Activated CD8-positive, alpha-beta T cell treated with anti-CD3 and anti-CD28 coated beads for 36 hours (primary cell): ENCODE measurements around the gene MAP7D1. TPM values are rescaled to one million over a fixed set of nuclear protein-coding genes. Genes with fewer than 3 reads are reported as not detected.

Source experiments
- ATAC-seq: fragments of 200-7000 bp; cut with Tn5 transposase; one replicate; pipeline ENCODE4 v1.10.0; 2021; ENCODE audit warnings: mild to moderate bottlenecking, moderate library complexity
- CTCF ChIA-PET: fragments of 350-600 bp; sonication (Branson Sonifier 250); formaldehyde crosslinking; loops from one replicate; lab custom pipeline; 2021; ENCODE audit warnings: antibody characterized with exemption; lab: Charles Lee
- POLR2A ChIA-PET: fragments of 350-600 bp; sonication (Branson Sonifier 250); formaldehyde crosslinking; loops from one replicate; lab custom pipeline; 2021; ENCODE audit warnings: antibody characterized with exemption; lab: Charles Lee
- DNase-seq: peaks from one replicate; pipeline ENCODE4 v3.0.0-alpha.2; 2020
- H3K27ac Mint-ChIP-seq: one replicate; pipeline ENCODE4 v1.8.0; 2021; ENCODE audit warnings: mild to moderate bottlenecking, mixed read lengths
- H3K27me3 Mint-ChIP-seq: one replicate; pipeline ENCODE4 v1.8.0; 2021; ENCODE audit warnings: mixed read lengths
- H3K36me3 Mint-ChIP-seq: one replicate; pipeline ENCODE4 v1.8.0; 2021; ENCODE audit warnings: low read depth, mixed read lengths
- H3K4me1 Mint-ChIP-seq: one replicate; pipeline ENCODE4 v1.8.0; 2021; ENCODE audit warnings: low read depth, mixed read lengths
- H3K4me3 Mint-ChIP-seq: one replicate; pipeline ENCODE4 v1.8.0; 2021; ENCODE audit warnings: mild to moderate bottlenecking, moderate library complexity, mixed read lengths
- H3K9me3 Mint-ChIP-seq: one replicate; pipeline ENCODE4 v1.8.0; 2021; ENCODE audit warnings: mixed read lengths
- CTCF ChIP-seq: fragments of 200-600 bp; IDR thresholded peaks from one replicate; pipeline ENCODE4 v1.8.0; 2022; ENCODE audit warnings: antibody characterized with exemption, mild to moderate bottlenecking
- intact Hi-C: fragments of 100-400 bp; cut with micrococcal nuclease; formaldehyde crosslinking; loops from one replicate; pipeline ENCODE4 v1.10.0; 2022
- total RNA-seq, 2 experiments: library from RNA; stranded (reverse); gene quantifications; one replicate each; pipeline ENCODE4 v1.2.3, GENCODE V29; 2021

MAP7D1 gene
- total RNA-seq, 2 experiments from 2014 or later, result 125 to 129 TPM

GRCh38 chr1:36204347-36204909 is 48.5 kb downstream of the MAP7D1 start:
- no peak for ATAC-seq

GRCh38 chr1:36206323-36206858 is 50.4 kb downstream of the MAP7D1 start:
- ChIA-PET POLR2A (interaction anchor here (0.7 to 1.3 kb wide), 2 partner anchors 50 to 180 kb away, joined by 3 read pairs; partner anchors contain the start of gene MAP7D1), CTCF (no interaction called here)
- H3K27me3 Mint-ChIP-seq, result no peaks in the 10 kb centered on the region
- H3K9me3 Mint-ChIP-seq, result no peaks in the 10 kb centered on the region
- H3K27ac Mint-ChIP-seq, result peak overlapping the region; percentile 66
- H3K36me3 Mint-ChIP-seq, result no peaks in the 10 kb centered on the region
- peaks cover 16% of the 10 kb centered on the region for H3K4me1 Mint-ChIP-seq
- no peak for TF ChIP-seq CTCF
- H3K4me3 Mint-ChIP-seq, result no peak overlapping the region
- peak; percentile 91 for ATAC-seq
- intact Hi-C loops, result no loop called here
- peak; percentile 36 for DNase-seq

More at GRCh38 chr1:36204347-36204909, 48.5 kb downstream of the MAP7D1 start:
- no peak for TF ChIP-seq CTCF
- Mint-ChIP-seq H3K27ac (no peak overlapping the region), H3K9me3 (no peaks in the 10 kb centered on the region), H3K4me3 (no peak overlapping the region), H3K36me3 (no peaks in the 10 kb centered on the region), H3K27me3 (no peaks in the 10 kb centered on the region), H3K4me1 (peaks cover 16% of the 10 kb centered on the region)
- DNase-seq, result no peak
- CTCF ChIA-PET, result no interaction called here
- POLR2A ChIA-PET, result no interaction called here
- intact Hi-C loops, result no loop called here

GRCh38 chr1:36207339-36207738 is 51.4 kb downstream of the MAP7D1 start:
- no peaks in the 10 kb centered on the region for H3K9me3 Mint-ChIP-seq
- POLR2A ChIA-PET, result interaction anchor here (1.3 kb wide), 1 partner anchor 51 kb away, joined by 3 read pairs; the partner anchor contains the start of gene MAP7D1

GRCh38 chr1:36208978-36209703 is 53.2 kb downstream of the MAP7D1 start:
- TF ChIP-seq CTCF, result no peak
- Mint-ChIP-seq H3K27me3 (no peaks in the 10 kb centered on the region), H3K4me1 (peaks cover 16% of the 10 kb centered on the region), H3K9me3 (no peaks in the 10 kb centered on the region), H3K4me3 (no peak overlapping the region), H3K36me3 (no peaks in the 10 kb centered on the region), H3K27ac (no peak overlapping the region)
- intact Hi-C loops, result no loop called here
- CTCF ChIA-PET, result interaction anchor here (0.9 to 1.4 kb wide), 3 partner anchors 14 to 60 kb away, joined by 3 to 5 read pairs (median 4); partner anchors contain the start of gene TRAPPC3
- DNase-seq (no peak), ATAC-seq (no peak)
- POLR2A ChIA-PET, result no interaction called here

More at GRCh38 chr1:36207339-36207738, 51.4 kb downstream of the MAP7D1 start:
- CTCF ChIA-PET, result interaction anchor here (1.3 kb wide), 1 partner anchor 73 kb away, joined by 3 read pairs; no protein-coding TSS in a partner anchor
- DNase-seq, result no peak
- TF ChIP-seq CTCF, result no peak
- no peaks in the 10 kb centered on the region for H3K36me3 Mint-ChIP-seq
- ATAC-seq, result no peak
- H3K27ac Mint-ChIP-seq, result peak overlapping the region; percentile 66
- H3K4me1 Mint-ChIP-seq, result peaks cover 16% of the 10 kb centered on the region
- no peak overlapping the region for H3K4me3 Mint-ChIP-seq
- intact Hi-C loops, result no loop called here
- H3K27me3 Mint-ChIP-seq, result no peaks in the 10 kb centered on the region
